Activated T-helper 2 cell treated with anti-CD3 and anti-CD28 coated beads, Interferon-gamma antibody, Interleukin-2, Interleukin-4, amounts not matched to agents 10 μg/mL and 5 μg/mL and 100 μg/mL, durations not matched to agents 14 hours and 24 hours and 36 hours (primary cell): ENCODE measurements around the gene DCHS1. TPM values are rescaled to one million over a fixed set of nuclear protein-coding genes. Genes with fewer than 3 reads are reported as not detected.
A peak's percentile ranks its signal among the peaks of the same experiment; 100 is the strongest.
"Not testable (repeated sequence)": the region's sequence is repeated elsewhere in the genome, so short reads cannot be mapped to it uniquely, and the experiment has no call there.

Source experiments
- DNase-seq: peaks from one replicate; pipeline ENCODE4 v3.0.0; 2021; ENCODE audit warnings: low spot score
- H3K27ac Mint-ChIP-seq: one replicate; pipeline ENCODE4 v1.8.0; 2021; ENCODE audit warnings: mixed read lengths
- H3K27me3 Mint-ChIP-seq: one replicate; pipeline ENCODE4 v1.8.0; 2021; ENCODE audit warnings: low read depth, mixed read lengths
- H3K36me3 Mint-ChIP-seq: one replicate; pipeline ENCODE4 v1.8.0; 2021; ENCODE audit warnings: low read depth, mixed read lengths
- H3K4me1 Mint-ChIP-seq: one replicate; pipeline ENCODE4 v1.8.0; 2021; ENCODE audit warnings: low read depth, mixed read lengths
- H3K4me3 Mint-ChIP-seq: one replicate; pipeline ENCODE4 v1.8.0; 2021; ENCODE audit warnings: low read depth, mild to moderate bottlenecking, moderate library complexity, mixed read lengths
- H3K9me3 Mint-ChIP-seq: one replicate; pipeline ENCODE4 v1.8.0; 2021; ENCODE audit warnings: mixed read lengths
- intact Hi-C: fragments of 100-400 bp; cut with micrococcal nuclease; formaldehyde crosslinking; loops from one replicate; pipeline ENCODE4 v1.15.1; 2023
- total RNA-seq: library from RNA; stranded (reverse); gene quantifications from 2 replicates; pipeline ENCODE4 v1.2.3, GENCODE V29; 2022

DCHS1 gene
- total RNA-seq, result 0.51 and 0.57 TPM in 2 replicates

- no peaks in the 10 kb centered on the region for H3K9me3 Mint-ChIP-seq
- DNase-seq, result no peak
- intact Hi-C loops, result no loop called here
- peak within 1 kb of the TSS; percentile 60 for H3K4me3 Mint-ChIP-seq
- peaks cover 3% of the 10 kb centered on the region for H3K4me1 Mint-ChIP-seq
- peaks cover 3% of the 10 kb centered on the region for H3K36me3 Mint-ChIP-seq
- H3K27ac Mint-ChIP-seq, result no peak within 1 kb of the TSS
- peaks cover 16% of the 10 kb centered on the region for H3K27me3 Mint-ChIP-seq
These were observed at the start of gene DCHS1 for GRCh38 chr11:6655790-6656583. DCHS1 (minus strand) TSS chr11:6655809; CDS start chr11:6641613, 14,196 bp downstream.

GRCh38 chr11:6703247-6704063, 47.8 kb upstream of the DCHS1 start:
- Mint-ChIP-seq H3K36me3 (peaks cover 5% of the 10 kb centered on the region), H3K9me3 (no peaks in the 10 kb centered on the region), H3K27me3 (no peaks in the 10 kb centered on the region), H3K27ac (no peak overlapping the region), H3K4me1 (peaks cover 8% of the 10 kb centered on the region), H3K4me3 (no peak overlapping the region)
- intact Hi-C loops, result no loop called here
- no peak for DNase-seq

- H3K9me3 Mint-ChIP-seq, H3K27ac Mint-ChIP-seq, H3K4me1 Mint-ChIP-seq, H3K4me3 Mint-ChIP-seq, DNase-seq, H3K27me3 Mint-ChIP-seq, H3K36me3 Mint-ChIP-seq, intact Hi-C loops: not testable (repeated sequence)
These were observed 46.3 kb upstream of the DCHS1 start for GRCh38 chr11:6701955-6702354.

GRCh38 chr11:6695377-6695776, 39.8 kb upstream of the DCHS1 start:
- H3K27ac Mint-ChIP-seq, result no peak overlapping the region
- H3K4me1 Mint-ChIP-seq, result peaks cover 22% of the 10 kb centered on the region
- intact Hi-C loops, result no loop called here
- no peak overlapping the region for H3K4me3 Mint-ChIP-seq
- no peaks in the 10 kb centered on the region for H3K27me3 Mint-ChIP-seq
- H3K36me3 Mint-ChIP-seq, result peaks cover 3% of the 10 kb centered on the region
- no peaks in the 10 kb centered on the region for H3K9me3 Mint-ChIP-seq
- no peak for DNase-seq

GRCh38 chr11:6694229-6694535, 38.6 kb upstream of the DCHS1 start:
- intact Hi-C loops, result loop anchor here (1.0 kb wide), 1 partner anchor 11 kb away; the partner anchor contains the start of gene MRPL17
- H3K27ac Mint-ChIP-seq, result peak overlapping the region; percentile 29
- no peak for DNase-seq

GRCh38 chr11:6693342-6694228, 38.0 kb upstream of the DCHS1 start:
- H3K4me3 Mint-ChIP-seq, result no peak overlapping the region
- peak overlapping the region; percentile 29 for H3K27ac Mint-ChIP-seq
- no peaks in the 10 kb centered on the region for H3K27me3 Mint-ChIP-seq
- peak; percentile 36 for DNase-seq
- no peaks in the 10 kb centered on the region for H3K9me3 Mint-ChIP-seq
- intact Hi-C loops, result loop anchor here (1.0 kb wide), 1 partner anchor 10 kb away; the partner anchor contains the start of gene MRPL17
- peaks cover 22% of the 10 kb centered on the region for H3K4me1 Mint-ChIP-seq
- H3K36me3 Mint-ChIP-seq, result peaks cover 3% of the 10 kb centered on the region

More at GRCh38 chr11:6694229-6694535, 38.6 kb upstream of the DCHS1 start:
- H3K27me3 Mint-ChIP-seq, result no peaks in the 10 kb centered on the region
- H3K4me3 Mint-ChIP-seq, result no peak overlapping the region
- H3K4me1 Mint-ChIP-seq, result peaks cover 22% of the 10 kb centered on the region
- no peaks in the 10 kb centered on the region for H3K9me3 Mint-ChIP-seq
- H3K36me3 Mint-ChIP-seq, result peaks cover 3% of the 10 kb centered on the region

GRCh38 chr11:6692128-6692527, 36.5 kb upstream of the DCHS1 start:
- no peaks in the 10 kb centered on the region for H3K36me3 Mint-ChIP-seq
- no peaks in the 10 kb centered on the region for H3K9me3 Mint-ChIP-seq
- peaks cover 25% of the 10 kb centered on the region for H3K4me1 Mint-ChIP-seq
- DNase-seq, result no peak
- intact Hi-C loops, result no loop called here
- H3K4me3 Mint-ChIP-seq, result no peak overlapping the region
- no peak overlapping the region for H3K27ac Mint-ChIP-seq
- no peaks in the 10 kb centered on the region for H3K27me3 Mint-ChIP-seq

- H3K4me3 Mint-ChIP-seq, H3K27me3 Mint-ChIP-seq, H3K36me3 Mint-ChIP-seq, H3K9me3 Mint-ChIP-seq, intact Hi-C loops, H3K27ac Mint-ChIP-seq, DNase-seq: not testable (repeated sequence)
- peaks cover 22% of the 10 kb centered on the region for H3K4me1 Mint-ChIP-seq
These were observed 35.0 kb upstream of the DCHS1 start for GRCh38 chr11:6690431-6691132.

- peaks cover 6% of the 10 kb centered on the region for H3K4me1 Mint-ChIP-seq
- no peaks in the 10 kb centered on the region for H3K9me3 Mint-ChIP-seq
- peaks cover 3% of the 10 kb centered on the region for H3K36me3 Mint-ChIP-seq
- no peak for DNase-seq
- no peaks in the 10 kb centered on the region for H3K27me3 Mint-ChIP-seq
- H3K4me3 Mint-ChIP-seq, result no peak overlapping the region
- no peak overlapping the region for H3K27ac Mint-ChIP-seq
- intact Hi-C loops, result loop anchor here (10.0 kb wide), 1 partner anchor 273 kb away; the partner anchor contains the start of gene APBB1
These were observed 32.3 kb upstream of the DCHS1 start for GRCh38 chr11:6687876-6688275.

- H3K4me3 Mint-ChIP-seq, result no peak overlapping the region
- intact Hi-C loops, result loop anchor here (10.0 kb wide), 1 partner anchor 271 kb away; the partner anchor contains the start of gene APBB1
- H3K27ac Mint-ChIP-seq, result no peak overlapping the region
- no peaks in the 10 kb centered on the region for H3K9me3 Mint-ChIP-seq
- DNase-seq, result no peak
- H3K36me3 Mint-ChIP-seq, result peaks cover 15% of the 10 kb centered on the region
- no peaks in the 10 kb centered on the region for H3K27me3 Mint-ChIP-seq
- peaks cover 12% of the 10 kb centered on the region for H3K4me1 Mint-ChIP-seq
These were observed 30.4 kb upstream of the DCHS1 start for GRCh38 chr11:6686006-6686405.

GRCh38 chr11:6684068-6684467, 28.5 kb upstream of the DCHS1 start:
- Mint-ChIP-seq H3K4me3 (peak overlapping the region; percentile 97), H3K27ac (peak overlapping the region; percentile 54), H3K4me1 (peaks cover 20% of the 10 kb centered on the region), H3K36me3 (peaks cover 35% of the 10 kb centered on the region)
- H3K9me3 Mint-ChIP-seq, H3K27me3 Mint-ChIP-seq, DNase-seq: not testable (repeated sequence)
- intact Hi-C loops, result loop anchor here (5.0 to 10.0 kb wide), 2 partner anchors 63 to 269 kb away; partner anchors contain the start of gene APBB1
